Hepatocyte (in vitro differentiated cells): ENCODE results near the gene DLG2.

ENCODE experiments used
- EZH2phosphoT487 ChIP-seq: fragments of 200-600 bp; sonication (generic); IDR thresholded peaks from one replicate; pipeline ENCODE4 v1.6.1; 2018; ENCODE audit warnings: antibody characterized with exemption, mild to moderate bottlenecking, low read depth, moderate library complexity; ENCODE audit not compliant: unreplicated experiment, severe bottlenecking
- TF ChIP-seq, protein P1 (sequence below): fragments of 200-600 bp; sonication (generic); IDR thresholded peaks from 2 replicates; pipeline ENCODE4 v1.5.1; 2016; ENCODE audit warnings: antibody characterized with exemption, mild to moderate bottlenecking; ENCODE audit not compliant: poor library complexity

DNA sequence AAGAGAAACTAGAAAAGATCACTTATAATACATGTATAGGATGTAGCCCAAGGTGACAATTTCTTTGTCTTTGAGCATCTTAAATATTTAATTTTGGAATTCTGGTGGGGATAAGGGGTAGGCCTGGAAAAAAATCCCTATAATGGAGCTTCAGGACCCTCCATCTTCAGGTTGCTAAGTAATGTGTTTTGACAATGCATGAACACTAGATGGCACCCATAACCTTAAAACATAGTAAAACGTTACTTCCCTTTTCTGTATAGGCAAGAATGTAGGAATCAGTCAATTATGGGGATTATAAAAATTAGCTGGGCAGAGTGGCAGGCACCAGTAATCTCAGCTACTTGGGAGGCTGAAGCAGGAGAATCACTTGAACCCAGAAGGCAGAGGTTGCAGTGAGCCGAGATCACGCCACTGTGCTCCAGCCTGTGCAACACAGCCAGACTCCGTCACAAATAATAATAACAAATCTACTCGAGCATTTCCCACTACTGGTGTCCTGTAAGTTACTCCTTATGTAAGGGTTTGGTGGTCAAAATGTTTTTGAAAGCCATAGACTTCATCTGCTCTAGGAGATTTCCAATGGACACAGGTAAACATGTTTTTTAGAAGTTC lies 1799.1 kb downstream of the DLG2 start:
- TF ChIP-seq, protein P1, sequence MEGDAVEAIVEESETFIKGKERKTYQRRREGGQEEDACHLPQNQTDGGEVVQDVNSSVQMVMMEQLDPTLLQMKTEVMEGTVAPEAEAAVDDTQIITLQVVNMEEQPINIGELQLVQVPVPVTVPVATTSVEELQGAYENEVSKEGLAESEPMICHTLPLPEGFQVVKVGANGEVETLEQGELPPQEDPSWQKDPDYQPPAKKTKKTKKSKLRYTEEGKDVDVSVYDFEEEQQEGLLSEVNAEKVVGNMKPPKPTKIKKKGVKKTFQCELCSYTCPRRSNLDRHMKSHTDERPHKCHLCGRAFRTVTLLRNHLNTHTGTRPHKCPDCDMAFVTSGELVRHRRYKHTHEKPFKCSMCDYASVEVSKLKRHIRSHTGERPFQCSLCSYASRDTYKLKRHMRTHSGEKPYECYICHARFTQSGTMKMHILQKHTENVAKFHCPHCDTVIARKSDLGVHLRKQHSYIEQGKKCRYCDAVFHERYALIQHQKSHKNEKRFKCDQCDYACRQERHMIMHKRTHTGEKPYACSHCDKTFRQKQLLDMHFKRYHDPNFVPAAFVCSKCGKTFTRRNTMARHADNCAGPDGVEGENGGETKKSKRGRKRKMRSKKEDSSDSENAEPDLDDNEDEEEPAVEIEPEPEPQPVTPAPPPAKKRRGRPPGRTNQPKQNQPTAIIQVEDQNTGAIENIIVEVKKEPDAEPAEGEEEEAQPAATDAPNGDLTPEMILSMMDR = peak; percentile 67
- no peak for TF ChIP-seq EZH2phosphoT487
